OCI-LY1 (cell line): ENCODE measurements around the gene DPP3.

Experiments used
- H2AFZ ChIP-seq: fragments of 200-600 bp; sonication (generic), shearing (Covaris generic); 2 replicates; pipeline ENCODE4 v1.6.0; 2014; ENCODE audit warnings: antibody characterized with exemption, mild to moderate bottlenecking, low read length
- H3F3A ChIP-seq: fragments of 200-600 bp; sonication (generic), shearing (Covaris generic); 2 replicates; pipeline ENCODE4 v1.6.0; 2014; ENCODE audit warnings: mild to moderate bottlenecking, antibody characterized with exemption, low read length, moderate library complexity; ENCODE audit not compliant: insufficient read depth
- H3K27ac ChIP-seq: fragments of 200-600 bp; sonication (generic); 2 replicates; pipeline ENCODE4 v1.5.1; 2014; ENCODE audit warnings: low read length, mixed run types, mild to moderate bottlenecking, low read depth; ENCODE audit not compliant: poor library complexity, severe bottlenecking
- H3K27me3 ChIP-seq: fragments of 200-600 bp; sonication (generic); 2 replicates; pipeline ENCODE4 v1.6.0; 2014; ENCODE audit warnings: antibody characterized with exemption, mild to moderate bottlenecking, low read length, moderate library complexity; ENCODE audit not compliant: insufficient read depth
- H3K36me3 ChIP-seq: fragments of 200-600 bp; sonication (generic); 2 replicates; pipeline ENCODE4 v1.6.1; 2014; ENCODE audit warnings: mild to moderate bottlenecking, antibody characterized with exemption, low read length, moderate library complexity, mixed read lengths; ENCODE audit not compliant: insufficient read depth
- H3K4me1 ChIP-seq: fragments of 200-600 bp; sonication (generic); 2 replicates; pipeline ENCODE4 v1.5.1; 2014; ENCODE audit warnings: mild to moderate bottlenecking, low read length, moderate library complexity; ENCODE audit not compliant: insufficient read depth, severe bottlenecking
- H3K4me2 ChIP-seq: fragments of 200-600 bp; sonication (generic), shearing (Covaris generic); 2 replicates; pipeline ENCODE4 v1.6.1; 2014; ENCODE audit warnings: low read length
- H3K4me3 ChIP-seq: fragments of 200-600 bp; sonication (generic); 2 replicates; pipeline ENCODE4 v1.5.1; 2014; ENCODE audit warnings: low read length, low read depth, mild to moderate bottlenecking, mixed read lengths; ENCODE audit not compliant: poor library complexity, severe bottlenecking
- H3K79me2 ChIP-seq: fragments of 200-600 bp; shearing (Covaris generic); 2 replicates; pipeline ENCODE4 v1.6.1; 2016; ENCODE audit warnings: mixed run types, low read length, mixed read lengths; ENCODE audit not compliant: insufficient read depth
- H3K9ac ChIP-seq: fragments of 200-600 bp; sonication (generic), shearing (Covaris generic); 2 replicates; pipeline ENCODE4 v1.6.1; 2014; ENCODE audit warnings: mild to moderate bottlenecking, low read length, mixed read lengths
- H3K9me2 ChIP-seq: fragments of 200-600 bp; sonication (generic), shearing (Covaris generic); 2 replicates; pipeline ENCODE4 v1.6.1; 2014; ENCODE audit warnings: low read depth, mild to moderate bottlenecking, low read length, mixed read lengths
- H3K9me3 ChIP-seq: fragments of 200-600 bp; shearing (Covaris generic); 2 replicates; pipeline ENCODE4 v1.6.1; 2014; ENCODE audit warnings: low read length, mixed read lengths
- H4K20me1 ChIP-seq: fragments of 200-600 bp; sonication (generic), shearing (Covaris generic); 2 replicates; pipeline ENCODE4 v1.6.0; 2016; ENCODE audit warnings: mild to moderate bottlenecking, low read length; ENCODE audit not compliant: insufficient read depth
- EZH2 ChIP-seq: fragments of 200-600 bp; sonication (generic), shearing (Covaris generic); IDR thresholded peaks from 2 replicates; pipeline ENCODE4 v1.8.0; 2017; ENCODE audit warnings: borderline replicate concordance, mixed run types, mild to moderate bottlenecking, antibody characterized with exemption, low read length, moderate library complexity, mixed read lengths
- TF ChIP-seq, protein P1 (sequence below): fragments of 200-600 bp; sonication (generic), shearing (Covaris generic); IDR thresholded peaks from 2 replicates; pipeline ENCODE4 v1.5.1; 2017; ENCODE audit warnings: mild to moderate bottlenecking, antibody characterized with exemption, low read length, moderate library complexity, mixed read lengths

DPP3 gene

DNA sequence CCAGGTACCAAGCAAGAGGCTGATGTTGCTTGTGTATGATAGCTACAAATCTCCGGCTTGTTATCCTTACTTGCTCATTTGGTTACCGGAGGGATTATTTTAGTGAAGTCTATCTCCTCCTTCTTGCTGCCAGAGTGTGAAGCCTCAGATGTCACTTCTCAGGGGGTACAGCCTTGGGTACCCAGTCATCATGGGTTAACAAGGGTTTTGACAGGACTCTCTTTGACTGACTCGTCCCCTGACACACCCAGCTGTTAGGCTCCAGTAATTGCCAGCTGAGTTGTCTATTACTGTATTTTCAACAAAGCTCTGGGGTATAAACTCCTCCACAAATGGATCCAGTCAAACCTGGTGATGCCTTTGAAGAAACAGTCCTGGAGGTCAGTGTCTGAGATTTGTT is 25.4 kb upstream of the DPP3 start:
- Histone ChIP-seq H3K4me2 (no peak overlapping the region), H3K79me2 (no peaks in the 10 kb centered on the region), H3K4me1 (peaks cover 11% of the 10 kb centered on the region), H3K9me2 (no peaks in the 10 kb centered on the region), H2AFZ (no peak overlapping the region), H3K36me3 (no peaks in the 10 kb centered on the region), H3K9ac (no peak overlapping the region), H4K20me1 (no peaks in the 10 kb centered on the region), H3K9me3 (no peaks in the 10 kb centered on the region), H3F3A (no peaks in the 10 kb centered on the region), H3K27me3 (peaks cover 8% of the 10 kb centered on the region; the same call in 1 of the 2 replicates), H3K4me3 (no peak overlapping the region), H3K27ac (no peak overlapping the region)
- TF ChIP-seq, protein P1, sequence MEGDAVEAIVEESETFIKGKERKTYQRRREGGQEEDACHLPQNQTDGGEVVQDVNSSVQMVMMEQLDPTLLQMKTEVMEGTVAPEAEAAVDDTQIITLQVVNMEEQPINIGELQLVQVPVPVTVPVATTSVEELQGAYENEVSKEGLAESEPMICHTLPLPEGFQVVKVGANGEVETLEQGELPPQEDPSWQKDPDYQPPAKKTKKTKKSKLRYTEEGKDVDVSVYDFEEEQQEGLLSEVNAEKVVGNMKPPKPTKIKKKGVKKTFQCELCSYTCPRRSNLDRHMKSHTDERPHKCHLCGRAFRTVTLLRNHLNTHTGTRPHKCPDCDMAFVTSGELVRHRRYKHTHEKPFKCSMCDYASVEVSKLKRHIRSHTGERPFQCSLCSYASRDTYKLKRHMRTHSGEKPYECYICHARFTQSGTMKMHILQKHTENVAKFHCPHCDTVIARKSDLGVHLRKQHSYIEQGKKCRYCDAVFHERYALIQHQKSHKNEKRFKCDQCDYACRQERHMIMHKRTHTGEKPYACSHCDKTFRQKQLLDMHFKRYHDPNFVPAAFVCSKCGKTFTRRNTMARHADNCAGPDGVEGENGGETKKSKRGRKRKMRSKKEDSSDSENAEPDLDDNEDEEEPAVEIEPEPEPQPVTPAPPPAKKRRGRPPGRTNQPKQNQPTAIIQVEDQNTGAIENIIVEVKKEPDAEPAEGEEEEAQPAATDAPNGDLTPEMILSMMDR = no peak
- no peak for TF ChIP-seq EZH2

DNA sequence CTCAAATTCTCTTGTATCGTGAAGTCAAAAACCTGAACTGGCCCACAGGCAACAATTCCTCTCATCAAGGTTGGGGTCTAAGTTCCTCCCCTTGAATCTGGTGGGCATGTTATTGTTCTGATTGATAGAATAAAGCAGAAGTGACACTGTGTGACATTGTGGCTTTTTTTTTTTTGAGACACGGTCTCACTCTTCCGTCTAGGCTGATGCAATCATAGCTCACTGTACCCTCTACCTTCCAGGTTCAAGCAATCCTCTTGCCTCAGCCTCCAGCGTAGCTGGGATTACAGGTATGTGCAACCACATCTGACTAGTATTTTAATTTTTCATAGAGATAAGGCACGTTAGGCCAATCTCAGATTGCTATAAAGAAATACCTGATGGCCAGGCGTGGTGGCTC is 22.4 kb upstream of the DPP3 start:
- Histone ChIP-seq H3K9ac (no peak overlapping the region), H2AFZ (no peak overlapping the region), H3K4me2 (no peak overlapping the region)

DNA sequence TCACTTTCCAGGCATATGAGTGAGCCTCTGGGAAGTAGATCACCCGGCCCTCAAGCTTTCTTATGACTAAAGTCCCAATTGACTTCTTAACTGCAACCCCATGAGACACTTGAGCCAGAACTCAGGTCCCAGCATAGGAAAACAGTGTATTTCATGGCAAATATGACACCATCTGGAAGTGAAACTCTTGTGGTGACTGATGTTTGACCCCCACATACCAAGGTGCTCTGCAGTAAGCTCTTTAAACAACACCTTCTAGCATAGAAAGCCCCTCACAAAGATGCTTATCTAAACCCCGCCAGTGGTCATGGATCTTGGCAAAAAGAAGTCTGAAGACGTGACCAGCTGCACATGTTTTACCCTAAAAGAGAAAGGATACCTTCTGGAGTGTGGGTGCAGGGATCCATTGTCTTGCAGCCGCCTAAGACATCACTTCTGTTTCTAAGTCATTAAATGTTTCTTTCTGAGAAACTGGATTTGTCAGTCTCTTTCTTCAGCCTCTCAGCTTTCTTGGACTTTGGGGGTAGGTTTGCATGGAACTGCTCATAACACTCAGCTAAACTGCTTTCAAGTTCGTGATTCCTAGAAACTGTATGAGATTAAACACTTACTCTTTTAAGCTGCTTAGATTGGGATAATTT is 21.0 kb upstream of the DPP3 start:
- Histone ChIP-seq H4K20me1 (no peaks in the 10 kb centered on the region), H3K36me3 (no peaks in the 10 kb centered on the region; the same call in 1 of the 2 replicates), H3K27me3 (no peaks in the 10 kb centered on the region), H3K4me3 (no peak overlapping the region), H3K9me2 (no peaks in the 10 kb centered on the region), H3K9me3 (peaks cover 7% of the 10 kb centered on the region), H3K9ac (no peak overlapping the region), H3K4me2 (no peak overlapping the region), H3K27ac (no peak overlapping the region), H3K4me1 (peaks cover 11% of the 10 kb centered on the region), H2AFZ (no peak overlapping the region), H3F3A (no peaks in the 10 kb centered on the region), H3K79me2 (no peaks in the 10 kb centered on the region)
- TF ChIP-seq, protein P1 = no peak
- no peak for TF ChIP-seq EZH2

More for the DNA sequence above, 22.4 kb upstream of the DPP3 start:
- Histone ChIP-seq H3K79me2 (no peaks in the 10 kb centered on the region), H3K36me3 (no peaks in the 10 kb centered on the region), H3K4me3 (no peak overlapping the region), H3K9me3 (peaks cover 5% of the 10 kb centered on the region), H3F3A (no peaks in the 10 kb centered on the region), H3K9me2 (no peaks in the 10 kb centered on the region), H3K27ac (no peak overlapping the region), H3K4me1 (peaks cover 11% of the 10 kb centered on the region), H4K20me1 (no peaks in the 10 kb centered on the region), H3K27me3 (no peaks in the 10 kb centered on the region)
- TF ChIP-seq, protein P1 = no peak
- TF ChIP-seq EZH2 = no peak
